KMS-11 (cell line): ENCODE data around the gene NT5C2.

Experiments
- H2AFZ ChIP-seq: fragments of 200-600 bp; sonication (generic); 2 replicates; pipeline ENCODE4 v1.6.1; 2016; ENCODE audit warnings: antibody characterized with exemption, mixed run types, low read depth
- H3K27ac ChIP-seq: fragments of 200-600 bp; sonication (generic); 2 replicates; pipeline ENCODE4 v1.6.1; 2016; ENCODE audit warnings: mild to moderate bottlenecking, mixed run types
- H3K27me3 ChIP-seq: fragments of 200-600 bp; sonication (generic); 2 replicates; pipeline ENCODE4 v1.6.1; 2017; ENCODE audit warnings: mild to moderate bottlenecking, low read depth, mixed run types, moderate library complexity; ENCODE audit not compliant: insufficient read depth
- H3K36me3 ChIP-seq: fragments of 200-600 bp; sonication (generic); 2 replicates; pipeline ENCODE4 v1.6.1; 2017; ENCODE audit warnings: mild to moderate bottlenecking, mixed run types; ENCODE audit not compliant: insufficient read depth
- H3K4me1 ChIP-seq: fragments of 200-600 bp; sonication (generic); 2 replicates; pipeline ENCODE4 v1.6.1; 2016; ENCODE audit warnings: mild to moderate bottlenecking, low read depth, mixed run types; ENCODE audit not compliant: poor library complexity, severe bottlenecking
- H3K4me2 ChIP-seq: fragments of 200-600 bp; sonication (generic); 2 replicates; pipeline ENCODE4 v1.7.0; 2016; ENCODE audit warnings: mild to moderate bottlenecking, mixed run types
- H3K4me3 ChIP-seq: fragments of 200-600 bp; sonication (generic); IDR thresholded peaks from 2 replicates; pipeline ENCODE4 v1.6.1; 2017; ENCODE audit warnings: low read depth, low read length, mixed read lengths; ENCODE audit not compliant: insufficient read depth
- H3K79me2 ChIP-seq: fragments of 200-600 bp; sonication (generic); 2 replicates; pipeline ENCODE4 v1.6.1; 2016; ENCODE audit warnings: low read depth, mixed run types; ENCODE audit not compliant: insufficient read depth
- H3K9ac ChIP-seq: fragments of 200-600 bp; sonication (generic); 2 replicates; pipeline ENCODE4 v1.6.1; 2016; ENCODE audit warnings: mild to moderate bottlenecking, mixed run types
- H4K20me1 ChIP-seq: fragments of 200-600 bp; sonication (generic); 2 replicates; pipeline ENCODE4 v1.6.1; 2016; ENCODE audit warnings: mild to moderate bottlenecking, mixed run types; ENCODE audit not compliant: insufficient read depth
- TF ChIP-seq, protein P1 (sequence below): fragments of 200-600 bp; sonication (generic); conservative IDR thresholded peaks from 2 replicates; pipeline ENCODE4 v1.6.1; 2017; ENCODE audit warnings: low read depth, mild to moderate bottlenecking, antibody characterized with exemption, low read length, moderate library complexity, mixed read lengths

The NT5C2 gene

DNA sequence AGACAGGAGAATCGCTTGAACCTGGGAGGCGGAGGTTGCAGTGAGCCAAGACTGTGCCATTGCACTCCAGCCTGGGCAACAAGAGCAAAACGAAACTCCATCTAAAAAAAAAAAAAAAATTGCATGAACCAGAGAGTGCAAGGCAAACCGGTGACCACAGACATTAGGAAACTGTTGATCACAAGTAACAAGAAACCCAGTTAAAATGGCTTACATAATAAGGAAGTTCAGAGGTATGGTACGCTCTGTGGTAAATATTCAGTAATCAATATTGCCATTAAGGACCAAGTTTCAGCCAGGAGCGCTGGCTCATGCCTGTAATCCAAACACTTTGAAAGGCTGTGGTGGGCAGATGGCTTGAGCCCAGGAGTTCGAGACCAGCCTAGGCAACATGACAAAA lies 9.2 kb upstream of the NT5C2 start:
- TF ChIP-seq, protein P1, sequence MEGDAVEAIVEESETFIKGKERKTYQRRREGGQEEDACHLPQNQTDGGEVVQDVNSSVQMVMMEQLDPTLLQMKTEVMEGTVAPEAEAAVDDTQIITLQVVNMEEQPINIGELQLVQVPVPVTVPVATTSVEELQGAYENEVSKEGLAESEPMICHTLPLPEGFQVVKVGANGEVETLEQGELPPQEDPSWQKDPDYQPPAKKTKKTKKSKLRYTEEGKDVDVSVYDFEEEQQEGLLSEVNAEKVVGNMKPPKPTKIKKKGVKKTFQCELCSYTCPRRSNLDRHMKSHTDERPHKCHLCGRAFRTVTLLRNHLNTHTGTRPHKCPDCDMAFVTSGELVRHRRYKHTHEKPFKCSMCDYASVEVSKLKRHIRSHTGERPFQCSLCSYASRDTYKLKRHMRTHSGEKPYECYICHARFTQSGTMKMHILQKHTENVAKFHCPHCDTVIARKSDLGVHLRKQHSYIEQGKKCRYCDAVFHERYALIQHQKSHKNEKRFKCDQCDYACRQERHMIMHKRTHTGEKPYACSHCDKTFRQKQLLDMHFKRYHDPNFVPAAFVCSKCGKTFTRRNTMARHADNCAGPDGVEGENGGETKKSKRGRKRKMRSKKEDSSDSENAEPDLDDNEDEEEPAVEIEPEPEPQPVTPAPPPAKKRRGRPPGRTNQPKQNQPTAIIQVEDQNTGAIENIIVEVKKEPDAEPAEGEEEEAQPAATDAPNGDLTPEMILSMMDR = no peak

GRCh38 chr10:103199488-103199887 lies 6.4 kb upstream of the NT5C2 start:
- Histone ChIP-seq H3K79me2 (no peaks in the 10 kb centered on the region), H2AFZ (no peak overlapping the region), H3K4me3 (no peak overlapping the region), H3K36me3 (no peaks in the 10 kb centered on the region), H3K27me3 (no peaks in the 10 kb centered on the region), H3K4me2 (no peak overlapping the region), H4K20me1 (no peaks in the 10 kb centered on the region), H3K9ac (no peak overlapping the region), H3K27ac (no peak overlapping the region), H3K4me1 (peaks cover 12% of the 10 kb centered on the region)
- TF ChIP-seq, protein P1 = no peak

More for the DNA sequence above, 9.2 kb upstream of the NT5C2 start:
- Histone ChIP-seq H4K20me1 (no peaks in the 10 kb centered on the region), H3K79me2 (no peaks in the 10 kb centered on the region), H3K4me2 (no peak overlapping the region), H3K9ac (no peak overlapping the region), H3K4me1 (peaks cover under 1% of the 10 kb centered on the region), H3K27me3 (no peaks in the 10 kb centered on the region), H2AFZ (no peak overlapping the region), H3K36me3 (no peaks in the 10 kb centered on the region), H3K27ac (no peak overlapping the region), H3K4me3 (no peak overlapping the region)

DNA sequence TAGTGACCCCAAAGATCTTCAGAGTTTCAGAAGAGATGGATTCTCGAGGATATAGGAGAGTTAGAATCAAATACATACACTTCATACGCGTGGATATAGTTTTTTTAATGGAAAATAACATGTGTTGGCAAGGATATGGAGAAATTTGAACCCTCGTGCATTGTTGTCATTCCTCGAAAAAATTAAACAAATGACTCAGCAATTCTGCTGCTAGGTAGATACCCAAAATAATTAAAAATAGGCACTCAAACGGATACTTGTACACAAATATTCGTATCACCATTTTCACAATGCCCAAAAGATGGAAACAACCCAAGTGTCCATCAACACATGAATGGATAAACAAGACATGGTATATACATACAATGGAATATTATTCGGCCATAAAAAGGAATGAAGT lies 5.6 kb upstream of the NT5C2 start:
- Histone ChIP-seq H2AFZ (no peak overlapping the region), H4K20me1 (no peaks in the 10 kb centered on the region), H3K79me2 (no peaks in the 10 kb centered on the region), H3K27me3 (no peaks in the 10 kb centered on the region), H3K9ac (no peak overlapping the region), H3K27ac (no peak overlapping the region), H3K4me3 (no peak overlapping the region), H3K4me2 (no peak overlapping the region), H3K36me3 (no peaks in the 10 kb centered on the region), H3K4me1 (peaks cover 12% of the 10 kb centered on the region)
- TF ChIP-seq, protein P1 = no peak

GRCh38 chr10:103197903-103198302 lies 4.8 kb upstream of the NT5C2 start:
- Histone ChIP-seq H3K9ac (no peak overlapping the region), H3K79me2 (no peaks in the 10 kb centered on the region), H3K4me3 (no peak overlapping the region), H3K27ac (no peak overlapping the region), H3K27me3 (no peaks in the 10 kb centered on the region), H3K4me1 (peaks cover 12% of the 10 kb centered on the region), H4K20me1 (no peaks in the 10 kb centered on the region), H3K4me2 (no peak overlapping the region), H2AFZ (no peak overlapping the region), H3K36me3 (no peaks in the 10 kb centered on the region)
- TF ChIP-seq, protein P1 = no peak

GRCh38 chr10:103197174-103197573 lies 4.1 kb upstream of the NT5C2 start:
- Histone ChIP-seq H3K4me2 (no peak overlapping the region), H2AFZ (no peak overlapping the region), H3K4me3 (no peak overlapping the region), H3K4me1 (peaks cover 12% of the 10 kb centered on the region), H3K36me3 (no peaks in the 10 kb centered on the region), H4K20me1 (no peaks in the 10 kb centered on the region), H3K27me3 (no peaks in the 10 kb centered on the region), H3K79me2 (peaks cover 4% of the 10 kb centered on the region), H3K27ac (no peak overlapping the region), H3K9ac (no peak overlapping the region)
- TF ChIP-seq, protein P1 = no peak
